Smooth muscle cell of the brain vasculature (primary cell): Measurements from ENCODE around the gene MDH1B.
"Not testable (repeated sequence)": the region's sequence is repeated elsewhere in the genome, so short reads cannot be mapped to it uniquely, and the experiment has no call there.

Source experiments
- DNase-seq: peaks from one replicate; pipeline ENCODE4 v3.0.0-alpha.2; 2012; ENCODE audit warnings: low read depth, low spot score

MDH1B gene

DNA sequence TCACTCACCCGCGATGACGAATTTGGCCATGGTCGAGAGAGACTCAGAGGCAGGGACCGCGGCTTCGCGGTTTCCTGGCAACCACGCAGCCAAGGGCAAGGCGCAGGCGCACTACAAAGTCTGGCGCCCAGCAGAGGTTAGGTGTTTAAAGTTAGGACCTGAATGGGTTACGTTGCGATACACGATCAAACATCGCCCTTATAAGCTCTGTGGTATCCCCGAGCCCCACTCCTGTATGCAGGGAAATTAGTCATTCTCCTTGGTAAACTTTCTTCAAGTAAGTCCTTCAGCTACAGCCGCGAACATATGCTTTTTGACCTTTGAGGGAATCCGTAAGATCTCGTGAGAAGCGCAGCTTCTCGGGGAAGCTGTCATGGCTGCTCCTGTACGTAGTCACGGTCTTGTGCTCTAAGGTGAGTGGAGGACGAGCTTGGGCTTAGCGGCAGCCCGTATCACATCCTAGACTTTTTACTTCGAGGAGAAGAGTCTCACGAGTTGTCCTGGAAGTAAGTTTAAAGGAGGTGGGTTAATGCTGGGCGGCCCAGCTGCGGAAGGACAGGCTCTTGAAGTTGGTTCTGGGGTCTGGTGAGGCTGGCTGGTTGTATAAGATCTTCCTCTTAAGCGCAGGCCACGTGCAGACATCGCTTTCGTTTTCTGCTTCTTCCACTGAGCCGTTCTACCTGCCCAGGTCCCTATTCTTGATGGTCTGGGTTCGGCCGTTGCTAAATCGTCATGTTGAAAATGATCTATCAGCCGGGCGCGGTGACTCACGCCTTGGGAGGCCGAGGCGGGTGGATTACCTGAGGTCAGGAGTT lies at the start of gene MDH1B, which contains the start of gene FASTKD2:
Gene MDH1B, minus strand, starts transcription at position 87 of the 815 bp plus-strand sequence. Its CDS starts 57 bp downstream, at position 30.
Gene FASTKD2, plus strand, starts transcription at position 365 of the 815 bp plus-strand sequence. CDS start 1,088 bp downstream, outside the sequence.
- peak; percentile 91 for DNase-seq

GRCh38 chr2:206814498-206814897 lies 49.4 kb upstream of the MDH1B start:
- no peak for DNase-seq

GRCh38 chr2:206812471-206812870 lies 47.3 kb upstream of the MDH1B start:
- not testable (repeated sequence) for DNase-seq

GRCh38 chr2:206807624-206808023 lies 42.5 kb upstream of the MDH1B start:
- DNase-seq = not testable (repeated sequence)

- no peak for DNase-seq
Observed at GRCh38 chr2:206805887-206806607, 40.9 kb upstream of the MDH1B start.

DNA sequence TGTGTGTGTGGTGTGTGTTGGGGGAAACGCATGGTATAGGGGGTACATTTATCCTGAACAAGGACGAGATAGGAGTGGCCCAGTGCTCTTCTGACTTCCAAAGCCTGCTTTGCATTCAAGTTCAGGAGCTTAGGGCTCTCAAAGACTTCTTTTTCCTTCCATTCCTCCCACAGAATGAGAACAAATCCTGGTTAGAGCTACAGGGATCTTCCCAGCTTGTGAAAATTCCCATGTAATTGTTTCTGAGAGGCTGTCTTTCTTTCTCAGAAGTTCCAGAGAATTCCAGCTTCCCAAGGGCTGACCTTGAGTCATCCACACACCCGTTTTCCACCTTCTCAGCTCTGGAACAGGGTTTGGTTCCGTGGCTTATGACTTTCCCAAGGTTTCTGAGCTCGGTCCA lies 39.2 kb upstream of the MDH1B start:
- no peak for DNase-seq

GRCh38 chr2:206802654-206803514 lies 37.8 kb upstream of the MDH1B start:
- DNase-seq = no peak

GRCh38 chr2:206801418-206802189 lies 36.5 kb upstream of the MDH1B start:
- DNase-seq = no peak

DNA sequence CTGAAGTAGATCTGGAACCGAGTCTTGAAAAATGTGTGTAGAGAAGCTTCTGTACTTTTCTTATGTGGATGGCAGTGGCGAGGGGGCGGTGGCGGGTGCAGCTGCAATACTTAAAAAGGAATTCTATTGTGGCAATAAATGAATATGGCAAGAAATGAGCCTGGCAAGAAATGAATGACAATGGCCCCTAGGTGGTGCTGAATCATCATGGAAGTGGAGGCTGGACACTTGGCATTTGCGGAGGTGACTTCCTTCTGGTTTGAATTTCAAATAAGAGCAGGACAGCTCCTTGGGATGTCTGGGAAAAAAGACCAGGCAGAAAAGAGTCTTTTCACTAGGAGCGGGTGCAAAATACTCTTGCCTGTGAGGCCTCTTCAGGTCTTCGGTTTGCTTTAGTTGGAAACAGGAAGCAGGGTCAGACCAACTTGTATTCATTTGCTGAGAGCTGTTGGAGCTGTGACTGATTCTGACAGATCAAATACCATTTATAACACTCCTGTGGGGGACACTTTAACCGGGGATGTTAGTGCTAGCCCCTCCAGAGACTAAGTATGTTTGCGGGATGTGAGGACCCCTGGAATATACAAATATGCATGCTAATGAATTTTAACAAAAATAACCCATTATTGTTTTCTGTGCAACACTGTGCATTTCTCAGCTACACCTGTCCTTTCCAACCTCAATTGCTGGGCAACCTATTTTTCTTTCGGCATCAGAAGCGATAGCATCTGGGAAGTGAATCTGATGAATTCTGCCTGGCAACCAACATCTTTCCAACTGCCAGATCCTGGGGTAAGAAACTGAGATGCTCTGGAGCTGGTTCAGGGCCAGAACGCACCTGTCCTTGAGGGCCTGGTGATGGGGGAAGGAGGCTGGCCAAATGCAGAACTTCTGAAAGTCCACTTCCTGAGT lies 35.6 kb upstream of the MDH1B start:
- DNase-seq = peak; percentile 56

DNA sequence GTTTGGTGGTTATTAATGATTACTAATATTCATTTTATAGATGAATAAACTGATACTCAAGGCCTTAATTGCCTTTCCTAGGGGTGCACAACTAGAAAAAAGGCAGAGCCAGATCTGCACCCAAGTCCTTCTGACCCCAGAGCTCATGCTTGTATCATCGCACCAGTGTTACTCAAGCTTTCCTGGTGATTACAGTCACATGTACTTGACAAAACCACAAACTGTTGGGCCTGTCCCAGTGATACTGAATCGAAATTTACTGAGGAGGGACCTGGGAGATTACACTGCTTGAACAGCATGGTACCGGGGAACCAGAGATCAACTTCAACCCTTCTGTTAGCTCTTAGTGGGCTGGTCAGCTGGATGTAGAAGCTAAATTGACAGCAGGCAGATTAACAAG lies 34.0 kb upstream of the MDH1B start:
- no peak for DNase-seq

- DNase-seq = no peak
Observed at GRCh38 chr2:206798000-206798399, 32.9 kb upstream of the MDH1B start.

DNA sequence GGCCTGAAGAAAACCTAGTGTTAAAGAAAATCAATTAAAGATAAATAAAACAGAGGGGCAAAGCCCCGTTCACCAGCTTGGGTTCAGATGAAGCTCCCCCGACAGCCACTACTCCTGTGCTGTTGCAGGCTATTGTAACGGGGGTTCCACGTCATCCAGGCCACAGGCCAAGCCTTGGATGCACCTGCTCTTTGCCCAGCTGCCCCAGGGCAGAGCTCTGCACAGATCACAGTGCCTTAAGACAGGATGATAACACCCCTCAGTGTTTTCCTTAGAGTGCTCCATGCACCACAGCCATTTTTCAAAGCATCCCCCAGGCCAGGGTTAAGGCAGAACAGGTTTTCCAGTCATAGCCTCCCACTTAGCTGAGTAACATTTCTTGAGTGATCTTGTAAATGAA lies 32.2 kb upstream of the MDH1B start:
- DNase-seq = no peak

GRCh38 chr2:206792645-206793044 lies 27.5 kb upstream of the MDH1B start:
- DNase-seq = no peak

DNA sequence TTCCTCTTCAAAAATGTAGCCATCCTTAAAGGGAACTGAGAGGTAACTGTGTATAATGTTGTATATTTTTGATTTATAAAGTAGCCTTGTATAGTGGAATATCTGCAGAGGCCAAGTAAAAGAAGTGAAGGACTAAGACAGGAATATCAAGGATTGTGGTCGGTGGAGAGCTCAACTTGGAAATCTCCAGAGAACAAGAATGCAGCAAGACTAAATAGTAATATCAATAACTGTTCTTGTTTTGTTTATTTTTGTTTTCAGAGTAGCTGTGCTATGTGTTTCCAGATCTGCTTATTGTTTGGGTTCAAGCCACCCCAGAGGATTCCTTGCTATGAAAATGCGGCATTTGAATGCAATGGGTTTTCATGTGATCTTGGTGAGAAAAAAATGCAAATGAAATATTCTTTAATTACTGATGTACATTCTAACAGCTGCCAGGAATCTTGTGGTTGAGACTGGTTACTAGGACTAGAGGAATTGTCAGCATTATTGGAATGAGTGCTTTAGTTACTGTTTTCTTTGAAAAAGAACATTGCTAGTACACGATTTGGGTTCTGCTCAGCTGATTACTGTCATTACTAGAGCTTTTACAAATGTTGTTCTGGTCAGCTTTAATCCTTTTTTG lies 25.3 kb upstream of the MDH1B start:
- no peak for DNase-seq

GRCh38 chr2:206784559-206785353 lies 19.6 kb upstream of the MDH1B start:
- no peak for DNase-seq

GRCh38 chr2:206783718-206784117 lies 18.6 kb upstream of the MDH1B start:
- no peak for DNase-seq

GRCh38 chr2:206780671-206781070 lies 15.5 kb upstream of the MDH1B start:
- no peak for DNase-seq

- DNase-seq = no peak
Observed at GRCh38 chr2:206776432-206776831, 11.3 kb upstream of the MDH1B start.

- DNase-seq = no peak
Observed at GRCh38 chr2:206774871-206775270, 9.7 kb upstream of the MDH1B start.
